Measurements from ENCODE around the gene BPIFB6.

DNA sequence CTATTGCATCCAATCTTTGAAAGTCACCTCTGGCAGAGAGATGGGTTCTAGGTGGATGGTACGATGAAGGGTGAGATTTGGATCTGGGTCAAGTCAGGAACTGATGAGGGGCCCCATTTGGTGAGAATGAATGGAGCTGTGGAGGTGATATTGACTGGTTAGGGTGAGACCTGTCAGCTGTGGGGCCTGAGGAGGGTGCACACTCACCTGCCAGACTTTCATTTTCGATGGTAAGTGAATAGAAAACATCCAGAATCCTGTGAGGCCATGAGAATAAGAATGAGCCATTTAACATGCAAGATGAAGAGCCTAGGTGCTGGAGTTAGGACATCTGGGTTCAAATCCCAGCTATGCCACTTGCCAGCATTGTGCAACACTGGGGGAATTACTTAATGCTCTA is 34.0 kb upstream of the BPIFB6 start:
- TF ChIP-seq, protein P1, sequence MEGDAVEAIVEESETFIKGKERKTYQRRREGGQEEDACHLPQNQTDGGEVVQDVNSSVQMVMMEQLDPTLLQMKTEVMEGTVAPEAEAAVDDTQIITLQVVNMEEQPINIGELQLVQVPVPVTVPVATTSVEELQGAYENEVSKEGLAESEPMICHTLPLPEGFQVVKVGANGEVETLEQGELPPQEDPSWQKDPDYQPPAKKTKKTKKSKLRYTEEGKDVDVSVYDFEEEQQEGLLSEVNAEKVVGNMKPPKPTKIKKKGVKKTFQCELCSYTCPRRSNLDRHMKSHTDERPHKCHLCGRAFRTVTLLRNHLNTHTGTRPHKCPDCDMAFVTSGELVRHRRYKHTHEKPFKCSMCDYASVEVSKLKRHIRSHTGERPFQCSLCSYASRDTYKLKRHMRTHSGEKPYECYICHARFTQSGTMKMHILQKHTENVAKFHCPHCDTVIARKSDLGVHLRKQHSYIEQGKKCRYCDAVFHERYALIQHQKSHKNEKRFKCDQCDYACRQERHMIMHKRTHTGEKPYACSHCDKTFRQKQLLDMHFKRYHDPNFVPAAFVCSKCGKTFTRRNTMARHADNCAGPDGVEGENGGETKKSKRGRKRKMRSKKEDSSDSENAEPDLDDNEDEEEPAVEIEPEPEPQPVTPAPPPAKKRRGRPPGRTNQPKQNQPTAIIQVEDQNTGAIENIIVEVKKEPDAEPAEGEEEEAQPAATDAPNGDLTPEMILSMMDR (conservative IDR thresholded peaks at IDR 0.05; ENCODE audit: low read depth, low read length), result no peak
- no peak for TF ChIP-seq EZH2 (IDR thresholded peaks at IDR 0.05; ENCODE audit: borderline replicate concordance, low read depth, low read length, poor library complexity, severe bottlenecking)
